HFFc6 (cell line): ENCODE results near the gene SLIT3. TPM values are rescaled to one million over a fixed set of nuclear protein-coding genes. Genes with fewer than 3 reads are reported as not detected.

Experiments used
- DNase-seq: peaks from one replicate; pipeline ENCODE4 v3.0.0-alpha.2; 2018
- H3K27ac Mint-ChIP-seq: 2 replicates; pipeline ENCODE4 v1.8.0; 2020; ENCODE audit warnings: mild to moderate bottlenecking, mixed read lengths
- H3K27me3 Mint-ChIP-seq: 2 replicates; pipeline ENCODE4 v1.8.0; 2021; ENCODE audit warnings: mild to moderate bottlenecking, moderate library complexity, mixed read lengths; ENCODE audit not compliant: insufficient read depth
- H3K36me3 Mint-ChIP-seq: 2 replicates; pipeline ENCODE4 v1.8.0; 2021; ENCODE audit warnings: low read depth, mixed read lengths
- H3K4me1 Mint-ChIP-seq: 2 replicates; pipeline ENCODE4 v1.8.0; 2020; ENCODE audit warnings: low read depth, mixed read lengths
- H3K4me3 Mint-ChIP-seq: 2 replicates; pipeline ENCODE4 v1.8.0; 2020; ENCODE audit warnings: mild to moderate bottlenecking, moderate library complexity, mixed read lengths
- H3K9me3 Mint-ChIP-seq: 2 replicates; pipeline ENCODE4 v1.8.0; 2020; ENCODE audit warnings: mild to moderate bottlenecking, mixed read lengths
- total RNA-seq, 6 experiments: library from RNA; stranded (reverse); fragmentation: NEBNext Ultra II Directional; extraction: Animal tissue kit (Norgen Biotek cat#: 25700); gene quantifications; 2 replicates in 1 of 6; 3 replicates in 5 of 6; pipeline ENCODE4 v1.2.3, GENCODE V29; 2021
- TF ChIP-seq, protein P1 (sequence below): fragments of 200-600 bp; sonication (generic); IDR thresholded peaks from 2 replicates; pipeline ENCODE4 v1.5.0; 2021; ENCODE audit warnings: antibody characterized with exemption, mild to moderate bottlenecking

Gene SLIT3
- total RNA-seq, 6 experiments from 2014 or later: 4.2 to 8.3 (median 7.1) TPM

DNA sequence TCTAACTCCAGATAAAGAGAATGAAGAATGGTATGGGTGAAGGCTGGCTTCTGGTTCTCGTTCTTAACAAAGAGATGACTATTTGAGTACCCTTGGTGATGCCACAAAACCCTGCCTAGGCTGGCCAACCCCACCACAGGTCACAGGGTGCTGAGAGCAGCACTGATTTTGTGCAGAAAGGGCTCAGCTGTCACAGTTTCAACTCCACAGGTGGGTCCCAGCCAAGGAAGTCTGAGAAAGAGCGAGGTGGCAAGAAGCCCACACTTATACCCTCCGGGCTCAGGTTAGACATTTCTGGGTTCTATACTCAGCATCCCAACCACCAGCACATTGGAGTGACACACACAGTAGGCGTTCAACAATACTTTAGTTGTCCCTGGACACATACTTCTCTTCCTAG, 118.1 kb downstream of the SLIT3 start:
- no peaks in the 10 kb centered on the region for H3K9me3 Mint-ChIP-seq
- H3K4me1 Mint-ChIP-seq: peaks cover 26% of the 10 kb centered on the region
- TF ChIP-seq, protein P1, sequence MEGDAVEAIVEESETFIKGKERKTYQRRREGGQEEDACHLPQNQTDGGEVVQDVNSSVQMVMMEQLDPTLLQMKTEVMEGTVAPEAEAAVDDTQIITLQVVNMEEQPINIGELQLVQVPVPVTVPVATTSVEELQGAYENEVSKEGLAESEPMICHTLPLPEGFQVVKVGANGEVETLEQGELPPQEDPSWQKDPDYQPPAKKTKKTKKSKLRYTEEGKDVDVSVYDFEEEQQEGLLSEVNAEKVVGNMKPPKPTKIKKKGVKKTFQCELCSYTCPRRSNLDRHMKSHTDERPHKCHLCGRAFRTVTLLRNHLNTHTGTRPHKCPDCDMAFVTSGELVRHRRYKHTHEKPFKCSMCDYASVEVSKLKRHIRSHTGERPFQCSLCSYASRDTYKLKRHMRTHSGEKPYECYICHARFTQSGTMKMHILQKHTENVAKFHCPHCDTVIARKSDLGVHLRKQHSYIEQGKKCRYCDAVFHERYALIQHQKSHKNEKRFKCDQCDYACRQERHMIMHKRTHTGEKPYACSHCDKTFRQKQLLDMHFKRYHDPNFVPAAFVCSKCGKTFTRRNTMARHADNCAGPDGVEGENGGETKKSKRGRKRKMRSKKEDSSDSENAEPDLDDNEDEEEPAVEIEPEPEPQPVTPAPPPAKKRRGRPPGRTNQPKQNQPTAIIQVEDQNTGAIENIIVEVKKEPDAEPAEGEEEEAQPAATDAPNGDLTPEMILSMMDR: no peak
- DNase-seq: no peak
- H3K4me3 Mint-ChIP-seq: no peak overlapping the region
- H3K27me3 Mint-ChIP-seq: no peaks in the 10 kb centered on the region
- H3K36me3 Mint-ChIP-seq: no peaks in the 10 kb centered on the region
- no peak overlapping the region; the same call in 1 of the 2 replicates for H3K27ac Mint-ChIP-seq

DNA sequence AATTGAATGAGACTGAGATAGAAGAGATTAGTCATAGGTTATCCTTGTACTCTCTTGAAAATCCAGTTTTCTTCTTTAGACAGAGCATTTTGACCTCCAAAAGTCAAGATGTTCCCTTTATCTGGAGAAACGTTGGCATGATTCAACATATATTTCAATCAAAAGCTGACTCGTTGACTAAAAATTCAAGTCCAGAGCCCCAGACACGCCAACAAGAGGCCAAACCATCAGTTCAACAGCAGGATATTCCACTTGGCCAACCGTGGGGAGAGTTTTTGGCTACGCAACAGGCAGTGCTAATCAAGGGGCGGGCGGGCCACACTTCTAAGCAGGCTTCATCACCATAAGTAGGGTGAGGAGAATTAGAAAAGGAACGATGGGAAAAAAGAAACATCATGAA, 119.1 kb downstream of the SLIT3 start:
- H3K27me3 Mint-ChIP-seq: no peaks in the 10 kb centered on the region
- peaks cover 26% of the 10 kb centered on the region for H3K4me1 Mint-ChIP-seq
- DNase-seq: no peak
- TF ChIP-seq, protein P1: no peak
- no peaks in the 10 kb centered on the region for H3K9me3 Mint-ChIP-seq
- H3K4me3 Mint-ChIP-seq: no peak overlapping the region
- no peak overlapping the region for H3K27ac Mint-ChIP-seq
- no peaks in the 10 kb centered on the region for H3K36me3 Mint-ChIP-seq

DNA sequence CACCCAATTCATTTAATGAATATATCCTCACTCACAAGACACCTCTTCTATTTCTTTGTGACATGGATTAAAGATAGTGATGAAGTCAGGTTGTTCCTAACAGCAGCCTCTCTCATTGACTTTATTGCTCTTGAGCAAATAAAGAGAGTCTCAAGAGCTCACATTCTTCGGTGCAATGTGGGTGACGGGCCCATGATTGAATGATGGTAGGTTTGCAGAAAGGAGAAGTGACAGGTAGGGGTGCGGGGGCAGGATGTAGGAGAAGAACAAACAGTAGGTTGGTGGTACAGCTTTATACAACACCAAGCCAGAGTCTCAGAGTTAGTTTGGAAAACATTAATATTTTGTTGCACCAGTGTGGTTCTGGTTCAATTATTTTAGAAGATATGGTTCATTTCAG, 122.2 kb downstream of the SLIT3 start:
- no peak for DNase-seq
- Mint-ChIP-seq H3K4me1 (peaks cover 22% of the 10 kb centered on the region), H3K36me3 (no peaks in the 10 kb centered on the region), H3K4me3 (no peak overlapping the region), H3K27ac (no peak overlapping the region), H3K9me3 (no peaks in the 10 kb centered on the region; the same call in 1 of the 2 replicates), H3K27me3 (peaks cover 2% of the 10 kb centered on the region; the same call in 1 of the 2 replicates)
- TF ChIP-seq, protein P1: no peak

DNA sequence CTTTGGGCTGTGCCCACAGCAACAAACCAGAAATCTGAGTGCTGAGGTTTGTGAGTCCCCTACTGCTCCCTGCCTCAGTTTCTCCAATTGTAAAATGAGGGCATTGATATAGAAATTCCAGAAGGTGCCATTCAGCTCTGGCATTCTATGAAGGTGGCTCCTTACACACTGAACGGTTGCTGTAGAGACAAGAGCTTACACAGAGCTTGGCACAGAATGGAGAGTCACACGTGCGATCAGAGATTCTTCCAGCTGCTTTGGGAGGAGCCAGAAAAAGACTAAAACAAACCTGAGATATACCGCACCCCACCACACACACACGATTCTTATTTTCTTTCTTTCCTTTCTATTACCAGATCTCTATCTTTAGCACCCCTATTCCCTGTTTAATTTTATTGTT, 122.7 kb downstream of the SLIT3 start:
- no peak for DNase-seq
- TF ChIP-seq, protein P1: no peak
- no peaks in the 10 kb centered on the region for H3K36me3 Mint-ChIP-seq
- no peaks in the 10 kb centered on the region; the same call in 1 of the 2 replicates for H3K9me3 Mint-ChIP-seq
- H3K27ac Mint-ChIP-seq: no peak overlapping the region
- H3K4me1 Mint-ChIP-seq: peaks cover 17% of the 10 kb centered on the region
- peaks cover 2% of the 10 kb centered on the region; the same call in 1 of the 2 replicates for H3K27me3 Mint-ChIP-seq
- no peak overlapping the region for H3K4me3 Mint-ChIP-seq

DNA sequence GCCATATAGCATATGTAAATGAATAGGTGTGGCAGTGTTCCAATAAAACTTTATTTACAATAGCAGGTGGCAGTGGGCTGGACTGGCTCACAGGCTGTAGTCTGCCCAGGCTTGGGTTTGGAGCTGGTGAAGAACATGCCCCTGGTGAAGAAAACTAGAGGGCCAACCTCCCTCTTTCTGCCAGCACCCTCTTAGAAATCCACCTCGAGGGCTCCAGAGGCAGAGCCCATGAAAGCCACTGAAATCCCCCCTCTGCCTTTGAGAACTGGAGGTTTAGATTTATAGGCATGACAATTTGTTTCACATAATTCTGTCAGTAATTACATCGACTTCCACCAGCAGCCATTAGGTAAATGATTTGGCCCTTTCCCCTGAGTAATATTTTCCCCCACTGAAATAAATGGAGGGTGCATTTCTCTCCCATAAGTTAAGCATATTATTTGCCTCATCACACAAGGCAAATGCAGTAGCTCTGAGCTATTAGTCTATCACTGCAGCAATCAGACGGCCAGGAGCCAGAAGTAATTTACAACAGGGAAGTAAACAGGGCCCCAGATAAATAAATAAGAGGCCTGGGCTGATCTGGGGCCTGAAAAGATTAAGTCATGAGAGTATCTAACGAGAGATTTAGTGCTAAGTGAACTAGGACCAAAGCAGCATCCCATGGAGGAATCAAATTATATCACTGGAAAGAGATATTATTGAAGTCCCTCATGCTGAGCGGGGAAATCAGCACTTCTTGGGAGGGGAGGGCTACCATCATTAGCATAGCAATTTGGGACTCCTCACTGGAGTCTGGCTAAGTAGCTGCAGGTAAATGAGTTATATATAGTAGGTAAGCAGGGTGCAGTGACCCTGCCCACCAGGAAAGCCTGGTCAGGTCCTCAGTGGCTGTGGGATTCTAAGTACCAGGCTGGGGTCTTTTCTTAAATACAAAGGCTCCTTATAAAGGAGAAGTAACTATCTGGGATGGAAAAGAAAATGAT, 123.9 kb downstream of the SLIT3 start:
- H3K27ac Mint-ChIP-seq: no peak overlapping the region
- no peak for DNase-seq
- no peaks in the 10 kb centered on the region for H3K36me3 Mint-ChIP-seq
- H3K4me3 Mint-ChIP-seq: no peak overlapping the region
- TF ChIP-seq, protein P1: no peak
- H3K4me1 Mint-ChIP-seq: peaks cover 4% of the 10 kb centered on the region
- H3K9me3 Mint-ChIP-seq: no peaks in the 10 kb centered on the region; the same call in 1 of the 2 replicates
- H3K27me3 Mint-ChIP-seq: peaks cover 2% of the 10 kb centered on the region; the same call in 1 of the 2 replicates
